ENCODE results near the gene GDF15.
"Not testable (repeated sequence)": the region's sequence is repeated elsewhere in the genome, so short reads cannot be mapped to it uniquely, and the experiment has no call there.

The GDF15 gene

GRCh38 chr19:18385675-18386542 lies at the start of gene GDF15:
TSS of gene GDF15 (plus strand) at chr19:18386158. CDS start at chr19:18386190, 32 bp downstream.
- peak; percentile 71 for DNase-seq

GRCh38 chr19:18338541-18338940 lies 47.4 kb upstream of the GDF15 start:
- no peak for DNase-seq

- no peak for DNase-seq
Observed at GRCh38 chr19:18339723-18340122, 46.2 kb upstream of the GDF15 start.

- DNase-seq: peak; percentile 88
Observed at GRCh38 chr19:18340190-18340989, 45.6 kb upstream of the GDF15 start, which contains the start of gene PGPEP1. TSS of gene PGPEP1 (plus strand) at chr19:18340598. CDS start at chr19:18340682, 84 bp downstream.

GRCh38 chr19:18340990-18341868 lies 44.7 kb upstream of the GDF15 start:
- DNase-seq: peak; percentile 87

GRCh38 chr19:18342090-18342632 lies 43.8 kb upstream of the GDF15 start:
- no peak for DNase-seq

- DNase-seq: no peak
Observed at GRCh38 chr19:18344582-18344950, 41.4 kb upstream of the GDF15 start.

- DNase-seq: no peak
Observed at GRCh38 chr19:18345296-18345695, 40.7 kb upstream of the GDF15 start.

GRCh38 chr19:18346091-18346490 lies 39.9 kb upstream of the GDF15 start:
- no peak for DNase-seq

GRCh38 chr19:18348171-18348570 lies 37.8 kb upstream of the GDF15 start:
- no peak for DNase-seq

- DNase-seq: not testable (repeated sequence)
Observed at GRCh38 chr19:18348818-18349339, 37.1 kb upstream of the GDF15 start.

GRCh38 chr19:18349524-18350128 lies 36.3 kb upstream of the GDF15 start:
- peak; percentile 67 for DNase-seq

GRCh38 chr19:18350490-18350889 lies 35.5 kb upstream of the GDF15 start:
- no peak for DNase-seq

GRCh38 chr19:18351544-18351943 lies 34.4 kb upstream of the GDF15 start:
- DNase-seq: no peak

GRCh38 chr19:18353378-18354005 lies 32.5 kb upstream of the GDF15 start:
- DNase-seq: no peak

GRCh38 chr19:18354743-18355142 lies 31.2 kb upstream of the GDF15 start:
- not testable (repeated sequence) for DNase-seq

GRCh38 chr19:18357041-18357440 lies 28.9 kb upstream of the GDF15 start:
- DNase-seq: no peak

- DNase-seq: no peak
Observed at GRCh38 chr19:18361646-18362045, 24.3 kb upstream of the GDF15 start.

- no peak for DNase-seq
Observed at GRCh38 chr19:18362934-18363542, 22.9 kb upstream of the GDF15 start.

GRCh38 chr19:18363787-18364186 lies 22.2 kb upstream of the GDF15 start:
- DNase-seq: no peak
